ENCODE results near the gene FBXL7. TPM values are rescaled to one million over a fixed set of nuclear protein-coding genes. Genes with fewer than 3 reads are reported as not detected.

Gene FBXL7
- total RNA-seq, 2 experiments from 2014 or later: not detected

DNA sequence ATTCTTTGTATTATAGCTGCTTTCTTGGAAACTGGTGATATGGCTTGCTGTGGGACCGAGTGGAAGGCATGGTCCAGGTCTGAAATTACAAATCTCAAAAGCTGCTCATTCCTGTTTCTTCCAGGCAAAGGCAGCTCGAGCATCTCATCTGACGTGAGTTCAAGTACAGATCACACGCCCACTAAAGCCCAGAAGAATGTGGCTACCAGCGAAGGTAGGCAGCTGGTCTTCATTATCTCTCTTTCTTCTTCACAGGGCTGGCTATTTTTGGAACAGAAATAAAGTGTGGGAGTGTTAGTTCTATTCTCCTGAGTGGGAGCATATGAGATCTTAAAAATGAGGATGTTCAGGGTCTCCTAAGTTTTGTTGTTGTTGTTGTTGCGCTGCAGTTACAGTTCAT, 115.9 kb downstream of the FBXL7 start:
- Histone ChIP-seq H3K9me3 (ENCODE audit: low read length) (no peaks in the 10 kb centered on the region), H3K36me3 (ENCODE audit: insufficient read depth, low read length) (no peaks in the 10 kb centered on the region), H4K20me1 (ENCODE audit: insufficient read depth, low read length) (no peaks in the 10 kb centered on the region), H2AFZ (ENCODE audit: low read length) (no peak overlapping the region), H3K27ac (ENCODE audit: low read depth, low read length, poor library complexity, severe bottlenecking) (no peak overlapping the region), H3K4me2 (ENCODE audit: low read length) (no peak overlapping the region), H3K4me3 (ENCODE audit: low read depth, low read length, poor library complexity, severe bottlenecking) (no peak overlapping the region), H3K9me2 (ENCODE audit: insufficient read depth, low read length) (no peaks in the 10 kb centered on the region), H3K79me2 (ENCODE audit: insufficient read depth, low read depth, low read length) (no peaks in the 10 kb centered on the region), H3K4me1 (ENCODE audit: insufficient read depth, low read length, poor library complexity, severe bottlenecking) (no peaks in the 10 kb centered on the region)
- intact Hi-C loops (cut with micrococcal nuclease; ENCODE audit: unreplicated experiment): no loop called here
- BruUV-seq (replicated peaks): no TSS peak
- POLR2A ChIA-PET: interaction anchor here (1.3 kb wide), 1 partner anchor 14 kb away, joined by 3 read pairs; no protein-coding TSS in a partner anchor
- CTCF ChIA-PET (ENCODE audit: unreplicated experiment): no interaction called here
- TF ChIP-seq EZH2phosphoT487 (IDR thresholded peaks at IDR 0.05; ENCODE audit: borderline replicate concordance, low read depth, low read length): no peak
- TF ChIP-seq, protein P1, sequence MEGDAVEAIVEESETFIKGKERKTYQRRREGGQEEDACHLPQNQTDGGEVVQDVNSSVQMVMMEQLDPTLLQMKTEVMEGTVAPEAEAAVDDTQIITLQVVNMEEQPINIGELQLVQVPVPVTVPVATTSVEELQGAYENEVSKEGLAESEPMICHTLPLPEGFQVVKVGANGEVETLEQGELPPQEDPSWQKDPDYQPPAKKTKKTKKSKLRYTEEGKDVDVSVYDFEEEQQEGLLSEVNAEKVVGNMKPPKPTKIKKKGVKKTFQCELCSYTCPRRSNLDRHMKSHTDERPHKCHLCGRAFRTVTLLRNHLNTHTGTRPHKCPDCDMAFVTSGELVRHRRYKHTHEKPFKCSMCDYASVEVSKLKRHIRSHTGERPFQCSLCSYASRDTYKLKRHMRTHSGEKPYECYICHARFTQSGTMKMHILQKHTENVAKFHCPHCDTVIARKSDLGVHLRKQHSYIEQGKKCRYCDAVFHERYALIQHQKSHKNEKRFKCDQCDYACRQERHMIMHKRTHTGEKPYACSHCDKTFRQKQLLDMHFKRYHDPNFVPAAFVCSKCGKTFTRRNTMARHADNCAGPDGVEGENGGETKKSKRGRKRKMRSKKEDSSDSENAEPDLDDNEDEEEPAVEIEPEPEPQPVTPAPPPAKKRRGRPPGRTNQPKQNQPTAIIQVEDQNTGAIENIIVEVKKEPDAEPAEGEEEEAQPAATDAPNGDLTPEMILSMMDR (conservative IDR thresholded peaks at IDR 0.05; ENCODE audit: low read length): no peak
- DNase-seq (ENCODE audit: low spot score): no peak

DNA sequence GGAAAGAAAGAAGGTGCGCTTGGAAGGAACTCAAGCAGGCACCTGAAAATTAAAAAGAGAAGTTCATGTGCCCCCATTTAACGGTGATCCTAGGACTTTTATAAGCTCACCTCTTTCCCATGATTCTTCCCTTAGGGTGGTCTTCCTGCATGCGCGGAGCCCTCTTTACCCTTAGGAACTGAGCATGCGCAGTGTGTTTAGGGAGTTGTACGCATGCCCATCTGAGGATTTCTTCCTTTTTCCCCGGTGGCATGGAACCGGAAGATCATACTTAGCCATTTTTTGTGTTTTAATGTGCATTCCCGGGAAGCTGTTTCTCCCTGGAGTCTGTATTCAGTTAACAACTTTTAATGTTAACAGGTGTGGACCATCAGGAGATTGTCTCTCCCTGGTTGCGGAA, 119.0 kb downstream of the FBXL7 start:
- CTCF ChIA-PET (ENCODE audit: unreplicated experiment): no interaction called here

DNA sequence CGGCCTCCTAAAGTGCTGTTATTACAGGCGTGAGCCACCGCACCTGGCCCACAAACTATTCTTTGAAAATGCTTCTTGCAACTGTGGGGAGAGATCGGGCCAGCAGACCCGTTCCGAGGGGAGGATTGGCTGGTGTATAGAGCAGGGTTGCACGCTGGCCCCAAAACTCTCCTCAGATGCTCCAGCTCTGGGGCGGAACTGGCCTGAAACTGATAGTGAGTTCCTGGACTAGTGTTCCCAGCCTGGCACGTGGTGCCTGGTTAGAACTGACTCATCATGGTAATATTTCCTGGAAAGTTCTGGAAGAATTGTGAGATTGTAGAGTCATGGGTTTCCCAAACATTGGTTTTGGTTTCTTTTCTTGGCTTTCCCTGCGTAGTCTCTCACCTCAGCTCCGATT, 120.5 kb downstream of the FBXL7 start:
- CTCF ChIA-PET (ENCODE audit: unreplicated experiment): no interaction called here
- no peak overlapping the region for H3K4me2 ChIP-seq (ENCODE audit: low read length)

More for the DNA sequence above, 119.0 kb downstream of the FBXL7 start:
- no peaks in the 10 kb centered on the region for H4K20me1 ChIP-seq (ENCODE audit: insufficient read depth, low read length)
- no peaks in the 10 kb centered on the region for H3K4me1 ChIP-seq (ENCODE audit: insufficient read depth, low read length, poor library complexity, severe bottlenecking)
- no peaks in the 10 kb centered on the region for H3K9me3 ChIP-seq (ENCODE audit: low read length)
- intact Hi-C loops (cut with micrococcal nuclease; ENCODE audit: unreplicated experiment): no loop called here
- H3K4me2 ChIP-seq (ENCODE audit: low read length): no peak overlapping the region
- no peaks in the 10 kb centered on the region for H3K36me3 ChIP-seq (ENCODE audit: insufficient read depth, low read length)
- H3K4me3 ChIP-seq (ENCODE audit: low read depth, low read length, poor library complexity, severe bottlenecking): no peak overlapping the region
- POLR2A ChIA-PET: no interaction called here
- BruUV-seq (replicated peaks): no TSS peak
- H3K79me2 ChIP-seq (ENCODE audit: insufficient read depth, low read depth, low read length): no peaks in the 10 kb centered on the region
- DNase-seq (ENCODE audit: low spot score): no peak
- TF ChIP-seq, protein P1 (conservative IDR thresholded peaks at IDR 0.05; ENCODE audit: low read length): no peak
- no peak for TF ChIP-seq EZH2phosphoT487 (IDR thresholded peaks at IDR 0.05; ENCODE audit: borderline replicate concordance, low read depth, low read length)
- no peaks in the 10 kb centered on the region for H3K9me2 ChIP-seq (ENCODE audit: insufficient read depth, low read length)
- H3K27ac ChIP-seq (ENCODE audit: low read depth, low read length, poor library complexity, severe bottlenecking): no peak overlapping the region
- H2AFZ ChIP-seq (ENCODE audit: low read length): no peak overlapping the region

More for the DNA sequence above, 120.5 kb downstream of the FBXL7 start:
- intact Hi-C loops (cut with micrococcal nuclease; ENCODE audit: unreplicated experiment): no loop called here
- Histone ChIP-seq H4K20me1 (ENCODE audit: insufficient read depth, low read length) (no peaks in the 10 kb centered on the region), H3K4me1 (ENCODE audit: insufficient read depth, low read length, poor library complexity, severe bottlenecking) (no peaks in the 10 kb centered on the region), H3K79me2 (ENCODE audit: insufficient read depth, low read depth, low read length) (no peaks in the 10 kb centered on the region), H2AFZ (ENCODE audit: low read length) (no peak overlapping the region), H3K9me2 (ENCODE audit: insufficient read depth, low read length) (no peaks in the 10 kb centered on the region), H3K4me3 (ENCODE audit: low read depth, low read length, poor library complexity, severe bottlenecking) (no peak overlapping the region), H3K27ac (ENCODE audit: low read depth, low read length, poor library complexity, severe bottlenecking) (no peak overlapping the region), H3K36me3 (ENCODE audit: insufficient read depth, low read length) (no peaks in the 10 kb centered on the region), H3K9me3 (ENCODE audit: low read length) (no peaks in the 10 kb centered on the region)
- no peak for TF ChIP-seq EZH2phosphoT487 (IDR thresholded peaks at IDR 0.05; ENCODE audit: borderline replicate concordance, low read depth, low read length)
- TF ChIP-seq, protein P1 (conservative IDR thresholded peaks at IDR 0.05; ENCODE audit: low read length): no peak
- no TSS peak for BruUV-seq (replicated peaks)
- DNase-seq (ENCODE audit: low spot score): no peak
- POLR2A ChIA-PET: interaction anchor here (0.7 kb wide), 1 partner anchor 413 kb away, joined by 3 read pairs; no protein-coding TSS in a partner anchor
